ENCODE data around the gene WDR4. TPM values are rescaled to one million over a fixed set of nuclear protein-coding genes. Genes with fewer than 3 reads are reported as not detected.

WDR4 gene
- total RNA-seq, 6 experiments from 2014 or later = 6.3 to 10.5 (median 8.0) TPM

DNA sequence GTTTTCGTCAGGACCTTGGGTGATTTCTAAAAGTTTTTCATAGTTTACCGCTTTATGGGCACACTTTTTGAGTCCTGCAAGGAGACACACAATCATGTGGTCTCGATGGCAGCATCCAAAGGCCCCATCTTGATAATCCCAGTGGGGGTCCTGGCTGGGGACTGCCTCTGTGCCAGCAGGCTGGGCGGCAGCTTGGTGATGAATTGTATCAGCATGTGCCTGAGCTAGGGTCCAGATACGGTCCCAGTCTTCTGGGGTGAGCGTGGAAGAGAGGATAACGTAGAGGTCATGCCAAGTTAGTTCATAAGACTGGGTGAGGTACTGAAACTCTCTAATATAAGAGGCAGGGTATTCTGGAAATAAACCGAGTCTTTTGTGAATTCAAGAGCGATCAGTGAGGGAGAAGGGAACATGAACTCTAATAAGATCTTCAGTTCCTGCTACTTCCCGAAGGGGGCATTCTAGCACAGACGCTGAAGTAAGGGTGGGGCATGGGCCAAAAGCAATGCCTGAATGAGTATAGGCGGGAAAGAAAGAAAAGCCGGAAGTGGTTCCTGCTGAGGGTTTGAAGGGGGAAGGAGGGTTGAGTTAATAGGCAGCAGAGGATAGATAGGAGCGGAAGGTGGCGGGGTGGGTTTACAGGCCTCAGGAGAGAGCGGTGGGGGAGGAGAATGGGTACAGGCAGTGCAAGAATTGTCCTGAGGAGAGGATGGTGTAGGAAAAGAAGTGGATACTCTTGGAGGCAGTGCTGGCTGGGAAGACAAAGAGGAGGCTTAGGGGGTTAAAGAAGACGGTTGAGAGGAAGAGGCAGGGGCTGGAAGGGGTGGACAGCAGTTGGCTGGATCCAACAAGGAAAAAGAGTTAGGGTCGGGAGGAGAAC is 44.5 kb upstream of the WDR4 start:
- no peak overlapping the region for H3K4me3 ChIP-seq
- intact Hi-C loops (cut with DNase I) = no loop called here
- TF ChIP-seq CTCF (IDR thresholded peaks at IDR 0.05) = peak; percentile 62 to 85 (median 72)
- TF ChIP-seq POLR2A (IDR thresholded peaks at IDR 0.05) = no peak

GRCh38 chr21:42922918-42923317 is 43.6 kb upstream of the WDR4 start:
- intact Hi-C loops (cut with DNase I) = no loop called here
- ATAC-seq (no peak), DNase-seq (no peak)
- Histone ChIP-seq H3K4me3 (no peak overlapping the region), H3K4me1 (peaks cover 0 to 2% (median 0%) of the 10 kb centered on the region in 4 donors), H3K9me3 (no peaks in the 10 kb centered on the region), H3K27me3 (no peaks in the 10 kb centered on the region), H3K36me3 (no peaks in the 10 kb centered on the region), H3K27ac (no peak overlapping the region)
- 40% methylated on average over 1 of the region's 18 CpGs for WGBS (ENCODE audit: insufficient coverage, low coverage, low lambda C conversion rate, missing lambda C conversion rate)
- TF ChIP-seq CTCF (IDR thresholded peaks at IDR 0.05) = no peak

More for the DNA sequence above, 44.5 kb upstream of the WDR4 start:
- DNase-seq (peak in 2 of 3 donors; percentile 51 to 72), ATAC-seq (peak; percentile 93 to 97 (median 96))
- H3K27me3 ChIP-seq = no peaks in the 10 kb centered on the region
- no peaks in the 10 kb centered on the region for H3K9me3 ChIP-seq
- WGBS (ENCODE audit: insufficient coverage, low coverage, low lambda C conversion rate, missing lambda C conversion rate) = 23% methylated on average over 17 of the region's 18 CpGs
- no peaks in the 10 kb centered on the region for H3K36me3 ChIP-seq
- peaks cover 0 to 2% (median 0%) of the 10 kb centered on the region in 4 donors for H3K4me1 ChIP-seq
- H3K27ac ChIP-seq = no peak overlapping the region

DNA sequence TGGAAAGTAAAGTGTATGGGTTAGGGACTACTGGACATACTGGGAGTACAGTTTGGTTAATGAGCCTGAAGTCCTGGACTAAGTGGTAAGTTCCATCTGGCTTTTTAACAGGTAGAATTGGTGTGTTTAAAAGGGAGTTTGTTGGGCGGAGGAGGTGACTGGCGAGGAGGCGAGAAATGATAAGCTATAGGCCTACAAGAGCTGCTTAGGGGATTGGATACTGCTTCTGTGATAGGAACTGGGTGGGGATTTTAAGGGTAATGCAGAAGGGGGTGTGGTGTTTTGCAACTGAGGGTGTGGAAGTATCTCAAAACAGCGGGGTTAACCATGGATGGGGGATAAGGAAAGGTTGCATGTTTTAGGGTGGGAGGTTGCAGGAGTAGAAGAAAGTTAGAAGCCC is 42.6 kb upstream of the WDR4 start:
- Histone ChIP-seq H3K27me3 (no peaks in the 10 kb centered on the region), H3K36me3 (no peaks in the 10 kb centered on the region), H3K4me3 (no peak overlapping the region), H3K4me1 (peaks cover 0 to 2% (median 0%) of the 10 kb centered on the region in 4 donors), H3K27ac (no peak overlapping the region), H3K9me3 (no peaks in the 10 kb centered on the region)
- intact Hi-C loops (cut with DNase I) = no loop called here
- WGBS (ENCODE audit: insufficient coverage, low coverage, low lambda C conversion rate, missing lambda C conversion rate) = 86% methylated on average over 4 of the region's 4 CpGs
- no peak for TF ChIP-seq CTCF (IDR thresholded peaks at IDR 0.05)
- TF ChIP-seq POLR2A (IDR thresholded peaks at IDR 0.05) = no peak
- ATAC-seq (no peak), DNase-seq (no peak)

DNA sequence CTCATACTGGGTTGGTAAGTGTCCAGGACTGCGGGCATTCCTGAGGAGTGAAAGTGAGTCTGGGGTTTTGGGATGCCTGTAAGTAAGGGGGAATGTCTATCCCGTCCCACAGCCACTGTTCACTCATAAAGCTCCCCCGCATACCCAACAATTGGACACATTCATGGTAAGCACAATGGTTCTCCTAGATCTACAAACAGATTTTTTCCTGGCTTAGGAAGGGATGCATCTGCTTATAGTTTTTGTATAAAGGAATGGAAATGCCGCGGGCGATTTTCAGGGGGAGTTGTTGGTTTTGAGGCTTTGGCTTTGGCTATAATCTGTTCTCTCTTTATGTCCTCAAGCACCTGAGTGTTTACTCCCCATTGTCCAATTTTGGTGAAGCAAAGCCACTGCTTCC is 39.0 kb upstream of the WDR4 start:
- Histone ChIP-seq H3K4me3 (no peak overlapping the region), H3K27me3 (no peaks in the 10 kb centered on the region), H3K36me3 (no peaks in the 10 kb centered on the region), H3K27ac (no peak overlapping the region), H3K9me3 (no peaks in the 10 kb centered on the region), H3K4me1 (no peaks in the 10 kb centered on the region)
- intact Hi-C loops (cut with DNase I) = loop anchor here in 1 of 2 donors (10.0 kb wide), 1 partner anchor 63 kb away; no protein-coding TSS in a partner anchor
- 88% methylated on average over 5 of the region's 6 CpGs for WGBS (ENCODE audit: insufficient coverage, low coverage, low lambda C conversion rate, missing lambda C conversion rate)
- TF ChIP-seq POLR2A (IDR thresholded peaks at IDR 0.05) (no peak), CTCF (IDR thresholded peaks at IDR 0.05) (no peak)
- ATAC-seq (no peak), DNase-seq (no peak)
